ENCODE results near the gene PRAMEF7.
"Not testable (repeated sequence)": the region's sequence is repeated elsewhere in the genome, so short reads cannot be mapped to it uniquely, and the experiment has no call there.

Gene PRAMEF7

GRCh38 chr1:12916310-12916709 lies at the start of gene PRAMEF7:
TSS of gene PRAMEF7 (plus strand) at chr1:12916610. CDS start at chr1:12917693, 1,083 bp downstream.
- not testable (repeated sequence) for DNase-seq

- DNase-seq, result not testable (repeated sequence)
Observed at GRCh38 chr1:12878453-12878852, 38.0 kb upstream of the PRAMEF7 start.

- DNase-seq, result not testable (repeated sequence)
Observed at GRCh38 chr1:12886101-12886500, 30.3 kb upstream of the PRAMEF7 start, which contains the start of gene PRAMEF4. TSS of gene PRAMEF4 (minus strand) at chr1:12886201. CDS start at chr1:12883394, 2,807 bp downstream.

GRCh38 chr1:12898170-12898569 lies 18.2 kb upstream of the PRAMEF7 start, which contains the start of gene PRAMEF10:
TSS of gene PRAMEF10 (minus strand) at chr1:12898270. CDS start at chr1:12895847, 2,423 bp downstream.
- DNase-seq, result not testable (repeated sequence)

- not testable (repeated sequence) for DNase-seq
Observed at GRCh38 chr1:12899186-12899585, 17.2 kb upstream of the PRAMEF7 start.

GRCh38 chr1:12903793-12904572 lies 12.4 kb upstream of the PRAMEF7 start:
- DNase-seq, result not testable (repeated sequence)

GRCh38 chr1:12921749-12922148 lies 5.3 kb downstream of the PRAMEF7 start:
- not testable (repeated sequence) for DNase-seq

GRCh38 chr1:12924368-12924767 lies 8.0 kb downstream of the PRAMEF7 start:
- not testable (repeated sequence) for DNase-seq

GRCh38 chr1:12947480-12947879 lies 31.1 kb downstream of the PRAMEF7 start, which contains the start of gene PRAMEF6:
TSS of gene PRAMEF6 (minus strand) at chr1:12947580. CDS start at chr1:12942518, 5,062 bp downstream.
- not testable (repeated sequence) for DNase-seq
